HG02678 (cell line): ENCODE data around the gene RAB34.
"Not testable (repeated sequence)": the region's sequence is repeated elsewhere in the genome, so short reads cannot be mapped to it uniquely, and the experiment has no call there.

Experiments
- ATAC-seq: cut with Tn5 transposase; IDR thresholded peaks from one replicate; pipeline ENCODE4 v1.9.1; 2021; ENCODE audit warnings: mild to moderate bottlenecking, moderate library complexity; ENCODE audit not compliant: unreplicated experiment

RAB34 gene

DNA sequence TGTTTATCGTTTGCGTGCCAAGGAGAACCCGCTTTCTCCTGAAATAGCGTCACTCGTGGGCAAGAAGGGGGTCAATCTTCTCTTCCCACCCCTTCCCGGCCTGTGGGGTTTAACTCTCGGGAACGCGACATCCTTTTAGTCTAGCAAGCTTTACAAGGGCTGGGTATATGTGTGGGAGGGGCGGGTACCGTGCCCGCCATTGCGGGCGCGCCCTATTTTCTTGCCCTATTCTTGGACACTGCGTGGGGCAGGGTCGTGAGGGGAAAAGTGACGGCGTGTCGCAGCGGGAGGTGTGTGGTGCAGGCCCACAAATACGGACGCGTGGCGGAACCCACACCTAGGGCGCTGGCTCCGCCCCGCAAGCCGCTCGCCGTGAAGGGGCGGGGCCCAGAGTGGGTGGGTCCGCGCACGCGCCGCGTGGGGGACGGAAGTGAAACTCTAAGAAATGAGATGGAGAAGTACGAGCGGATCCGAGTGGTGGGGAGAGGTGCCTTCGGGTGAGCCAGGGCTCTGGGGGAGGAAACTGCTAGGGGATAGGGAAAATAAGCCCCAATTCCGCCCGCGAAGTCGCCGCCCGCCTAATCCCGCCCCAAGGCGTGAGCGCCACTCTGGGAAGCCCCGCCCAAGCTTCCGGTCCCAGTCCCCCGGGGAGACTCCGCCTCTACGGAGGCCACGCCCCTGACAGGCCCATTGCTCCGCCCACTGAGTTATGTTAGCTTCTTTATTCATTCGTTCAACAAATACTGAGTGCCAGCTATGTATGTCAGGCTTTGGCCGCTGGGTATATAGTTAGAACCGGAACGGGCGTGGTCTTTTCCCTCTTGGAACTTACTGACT, 10.9 kb upstream of the RAB34 start, which contains the start of gene NEK8:
Gene NEK8 (plus strand): TSS at position 425 of the 837 bp plus-strand sequence. CDS start 26 bp downstream, at position 451.
- ATAC-seq: peak; percentile 42

DNA sequence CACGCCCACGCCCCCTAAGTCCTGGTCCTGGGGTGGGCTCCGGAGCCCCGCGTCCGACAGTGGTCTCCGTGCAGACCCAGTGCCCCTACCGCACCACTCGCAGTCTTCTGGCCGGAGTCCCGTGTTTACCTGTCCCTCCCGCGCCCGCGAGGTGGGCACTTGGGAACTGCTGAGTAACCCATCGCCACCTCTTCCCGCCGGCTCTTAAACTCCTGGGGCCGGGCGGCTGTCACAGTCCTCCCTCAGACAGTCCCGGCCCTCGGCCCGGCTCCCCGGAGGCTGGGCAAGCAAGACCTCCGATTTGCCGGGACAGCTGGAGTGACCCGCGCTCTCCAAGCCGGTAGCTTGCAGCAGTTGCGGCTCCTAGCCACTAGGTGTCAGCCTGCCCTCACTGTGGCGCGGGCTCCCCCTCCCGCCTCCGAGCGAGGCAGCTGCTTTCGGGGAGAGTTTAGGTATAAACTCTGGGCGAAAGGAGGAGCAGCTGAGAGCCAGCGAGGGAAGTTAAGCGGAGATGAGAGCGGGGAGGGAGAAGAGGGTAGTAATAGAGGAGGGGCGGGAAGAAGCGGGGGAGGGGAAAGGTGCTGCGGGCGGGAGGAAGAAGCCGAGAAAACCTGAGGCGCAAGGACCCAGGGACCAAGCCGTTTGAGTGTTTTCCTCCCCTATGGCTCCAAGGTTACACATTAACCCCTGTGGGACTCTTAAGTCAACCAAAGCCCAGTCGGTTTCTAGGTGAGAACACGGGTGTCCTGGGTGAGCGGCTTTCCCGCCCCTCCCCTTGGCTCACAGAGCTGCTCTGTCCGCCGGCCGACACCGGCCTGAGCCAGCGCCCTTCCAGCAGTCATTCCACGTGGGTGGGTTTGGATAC, 9.2 kb upstream of the RAB34 start:
- ATAC-seq: peak; percentile 39

DNA sequence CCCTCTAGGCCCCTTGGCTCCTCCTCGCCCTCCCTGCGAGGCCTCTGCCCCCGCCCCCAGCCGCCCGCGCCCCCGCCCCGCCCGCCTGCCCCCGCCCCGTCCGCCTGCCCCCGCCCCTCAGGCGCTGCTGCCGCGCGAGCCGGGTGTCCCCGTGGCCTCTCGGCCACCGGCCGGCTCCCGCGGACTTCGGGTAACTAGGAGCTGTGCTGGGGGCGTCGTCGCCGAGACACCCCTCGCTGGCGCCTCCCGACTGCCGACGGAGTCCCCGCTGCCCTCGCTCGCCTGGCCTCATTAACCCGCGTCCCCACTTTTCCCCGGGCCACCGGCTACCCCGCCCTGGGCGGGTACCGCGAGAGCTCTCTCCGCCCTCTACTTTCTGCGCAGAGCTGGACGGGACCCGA, 8.6 kb upstream of the RAB34 start, which contains the start of gene TLCD1:
Gene TLCD1 (minus strand): TSS at position 8 of the 401 bp plus-strand sequence. CDS start 136 bp downstream, outside the sequence.
- ATAC-seq: no peak

DNA sequence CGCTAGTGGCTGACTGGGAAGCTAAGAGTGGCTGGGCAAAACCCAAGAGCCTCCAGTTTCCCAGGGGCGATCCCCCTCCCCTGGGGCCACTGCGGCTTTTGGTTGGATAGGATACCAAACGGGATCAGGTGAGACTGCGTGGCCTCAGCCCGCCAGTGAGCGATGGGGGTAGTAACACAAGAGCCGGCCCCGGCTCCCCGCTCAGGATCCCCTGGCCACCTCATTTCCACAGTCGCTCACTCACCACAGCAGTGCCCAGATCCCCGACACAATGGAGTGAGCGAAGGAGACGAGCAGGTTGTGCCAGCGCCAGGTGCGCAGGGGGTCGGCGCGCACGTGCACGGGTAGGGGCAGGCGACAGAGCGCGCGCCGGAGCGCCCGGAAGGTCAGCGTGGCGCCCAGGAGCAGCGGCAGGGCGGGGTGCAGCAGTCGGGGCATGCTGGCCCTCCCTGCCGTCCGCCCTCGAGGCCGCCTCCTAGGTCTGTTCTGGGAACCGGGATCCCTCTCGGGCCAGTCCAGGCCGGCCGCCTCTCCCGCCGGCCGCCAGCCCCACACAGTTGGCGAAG, 8.1 kb upstream of the RAB34 start:
- ATAC-seq: no peak

DNA sequence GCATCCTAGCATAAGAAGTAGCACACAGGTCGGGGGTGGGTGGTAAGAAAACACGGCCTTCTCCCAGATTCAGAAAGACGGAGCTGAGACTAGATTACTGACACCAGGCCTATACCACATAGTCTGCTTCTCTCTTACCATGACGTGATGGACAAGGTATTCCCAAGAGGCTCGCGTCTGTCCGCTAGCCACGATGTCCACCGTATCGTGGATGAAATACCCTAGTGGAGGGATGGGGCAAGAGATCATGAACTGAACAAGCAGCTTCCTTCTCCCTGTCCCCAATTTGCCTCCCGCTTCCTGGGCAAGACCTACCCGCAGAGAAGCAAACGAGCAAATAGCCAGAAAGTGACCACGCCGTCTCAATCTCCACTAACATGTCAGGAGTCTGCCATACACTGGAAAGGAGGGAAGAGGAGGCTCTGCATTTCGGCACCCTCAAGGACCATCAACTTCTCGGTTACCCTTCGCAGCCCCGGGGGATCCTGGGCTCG, 7.5 kb upstream of the RAB34 start:
- ATAC-seq: no peak

DNA sequence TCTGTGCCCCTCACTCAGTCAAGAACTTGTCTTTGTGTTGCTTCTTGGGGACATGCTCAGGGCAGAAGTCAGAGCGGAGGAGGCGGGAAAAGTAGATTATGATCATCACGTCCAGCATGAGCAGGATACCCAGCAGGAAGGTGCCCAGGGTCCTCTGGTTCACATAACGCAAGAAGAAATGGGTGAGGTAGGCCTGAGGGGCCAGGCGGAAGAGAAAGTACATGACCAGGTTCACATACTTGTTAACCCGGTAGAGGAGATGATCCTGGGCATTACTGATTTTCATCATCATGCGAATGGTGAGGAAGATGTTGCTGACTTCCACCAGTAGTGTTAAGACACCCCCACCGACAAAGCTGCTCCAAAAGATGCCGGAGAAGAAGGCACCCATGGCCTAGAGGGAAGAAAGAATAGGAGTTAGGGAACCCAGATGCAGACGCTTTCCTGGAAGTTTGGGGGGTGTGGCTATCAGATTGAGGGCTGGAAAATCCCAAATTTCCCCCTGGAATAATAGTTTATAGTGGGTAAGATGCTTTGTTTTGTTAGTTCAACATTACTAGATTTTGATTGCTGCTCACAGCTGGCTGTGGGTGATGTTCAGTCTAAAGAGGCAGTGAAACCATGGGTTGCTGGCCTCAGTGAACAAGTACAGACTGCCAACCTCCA, 7.0 kb upstream of the RAB34 start:
- no peak for ATAC-seq

DNA sequence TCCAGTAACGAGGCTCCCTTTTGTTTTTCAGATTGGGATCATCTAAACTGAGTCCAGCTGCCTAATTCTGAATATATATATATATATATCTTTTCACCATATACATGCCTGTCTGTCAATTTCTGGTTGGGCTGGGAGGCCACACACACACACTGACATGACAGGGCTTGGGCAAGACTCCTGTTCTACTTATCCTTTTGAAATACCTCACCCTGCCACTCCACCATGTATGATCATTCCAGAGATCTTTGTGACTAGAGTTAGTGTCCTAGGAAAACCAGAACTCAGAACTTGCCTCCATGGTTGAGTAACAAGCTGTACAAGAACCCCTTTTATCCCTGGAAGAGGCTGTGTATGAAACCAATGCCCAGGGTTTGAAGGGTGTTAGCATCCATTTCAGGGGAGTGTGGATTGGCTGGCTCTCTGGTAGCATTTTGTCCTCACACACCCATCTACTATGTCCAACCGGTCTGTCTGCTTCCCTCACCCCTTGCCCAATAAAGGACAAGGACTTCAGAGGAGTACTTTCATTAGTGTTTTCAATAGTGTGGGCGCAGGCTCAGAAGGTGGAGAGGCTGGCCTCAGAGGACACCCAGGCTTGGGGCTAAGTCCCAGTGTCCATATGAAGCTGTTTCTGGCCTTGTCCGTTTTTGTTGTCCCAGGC, 6.3 kb upstream of the RAB34 start:
- not testable (repeated sequence) for ATAC-seq

DNA sequence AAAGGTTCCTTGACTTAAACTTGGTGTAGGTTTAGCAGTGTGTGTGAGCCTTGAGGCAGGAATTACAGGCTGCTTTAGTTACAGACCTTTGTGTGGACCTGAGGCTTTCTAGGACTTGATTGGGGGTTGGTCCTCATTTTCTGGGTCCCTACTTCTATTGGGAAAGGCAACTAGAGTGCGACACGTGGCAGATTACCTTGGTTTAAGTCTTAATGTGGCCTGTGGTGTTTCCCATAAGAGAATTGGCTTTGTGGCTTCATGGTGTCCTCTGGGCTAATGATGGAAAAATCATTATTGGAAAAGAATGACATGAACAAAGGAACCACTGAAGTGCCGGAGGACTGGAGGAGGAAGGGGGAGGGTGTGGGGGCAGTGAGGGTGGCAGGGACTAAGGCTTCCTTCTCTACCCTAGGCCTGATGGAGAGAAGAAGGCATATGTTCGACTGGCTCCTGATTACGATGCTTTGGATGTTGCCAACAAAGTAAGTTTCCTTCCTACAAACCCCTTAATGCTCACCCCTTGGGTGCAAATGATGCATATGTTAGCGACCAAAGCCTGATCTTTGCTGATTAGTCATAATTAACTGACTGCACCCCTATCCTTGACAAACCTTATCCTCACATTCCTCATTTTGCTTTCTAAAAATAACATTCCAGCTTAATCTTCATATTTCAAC, 5.6 kb upstream of the RAB34 start:
- ATAC-seq: no peak

DNA sequence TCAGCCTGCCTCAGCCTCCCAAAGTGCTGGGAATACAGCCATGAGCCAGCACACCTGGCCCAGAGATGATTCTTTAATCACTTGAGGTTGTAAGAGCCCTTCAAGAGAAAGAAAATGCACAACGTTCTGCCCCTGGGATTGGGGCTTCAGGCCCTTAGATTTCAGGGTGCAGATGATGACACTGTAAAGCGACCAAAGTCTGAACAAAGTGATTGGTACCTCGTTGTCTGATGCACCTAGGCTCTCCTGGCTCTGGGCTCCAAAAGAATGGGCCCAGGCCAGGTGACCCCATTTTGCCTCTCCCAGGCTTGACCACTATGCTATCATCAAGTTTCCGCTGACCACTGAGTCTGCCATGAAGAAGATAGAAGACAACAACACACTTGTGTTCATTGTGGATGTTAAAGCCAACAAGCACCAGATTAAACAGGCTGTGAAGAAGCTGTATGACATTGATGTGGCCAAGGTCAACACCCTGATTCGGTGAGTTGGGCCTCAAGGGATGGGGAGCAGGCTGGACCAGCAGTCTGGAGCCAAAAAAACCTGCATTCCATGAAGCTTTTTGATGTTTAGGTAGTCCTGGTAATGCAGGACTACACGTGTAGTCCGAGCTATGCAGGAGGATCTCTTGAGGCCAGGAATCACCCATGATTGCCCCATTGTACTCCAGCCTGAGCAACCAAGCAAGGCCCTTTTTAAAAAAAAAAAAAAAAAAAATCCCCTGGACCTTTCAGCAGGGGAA, 4.9 kb upstream of the RAB34 start:
- ATAC-seq: no peak

DNA sequence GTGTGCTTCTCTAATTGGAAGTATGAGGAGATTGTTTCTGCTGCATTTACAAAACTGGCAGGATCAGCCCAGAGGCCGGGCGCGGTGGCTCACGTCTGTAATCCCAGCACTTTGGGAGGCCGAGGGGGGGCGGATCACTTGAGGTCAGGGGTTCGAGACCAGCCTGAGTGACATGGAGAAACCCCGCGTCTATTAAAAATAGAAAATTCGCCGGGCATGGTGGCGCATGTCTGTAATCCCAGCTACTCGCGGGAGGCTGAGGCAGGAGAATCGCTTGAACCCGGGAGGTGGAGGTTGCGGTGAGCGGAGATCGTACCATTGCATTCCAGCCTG, 3.3 kb upstream of the RAB34 start:
- ATAC-seq: not testable (repeated sequence)

DNA sequence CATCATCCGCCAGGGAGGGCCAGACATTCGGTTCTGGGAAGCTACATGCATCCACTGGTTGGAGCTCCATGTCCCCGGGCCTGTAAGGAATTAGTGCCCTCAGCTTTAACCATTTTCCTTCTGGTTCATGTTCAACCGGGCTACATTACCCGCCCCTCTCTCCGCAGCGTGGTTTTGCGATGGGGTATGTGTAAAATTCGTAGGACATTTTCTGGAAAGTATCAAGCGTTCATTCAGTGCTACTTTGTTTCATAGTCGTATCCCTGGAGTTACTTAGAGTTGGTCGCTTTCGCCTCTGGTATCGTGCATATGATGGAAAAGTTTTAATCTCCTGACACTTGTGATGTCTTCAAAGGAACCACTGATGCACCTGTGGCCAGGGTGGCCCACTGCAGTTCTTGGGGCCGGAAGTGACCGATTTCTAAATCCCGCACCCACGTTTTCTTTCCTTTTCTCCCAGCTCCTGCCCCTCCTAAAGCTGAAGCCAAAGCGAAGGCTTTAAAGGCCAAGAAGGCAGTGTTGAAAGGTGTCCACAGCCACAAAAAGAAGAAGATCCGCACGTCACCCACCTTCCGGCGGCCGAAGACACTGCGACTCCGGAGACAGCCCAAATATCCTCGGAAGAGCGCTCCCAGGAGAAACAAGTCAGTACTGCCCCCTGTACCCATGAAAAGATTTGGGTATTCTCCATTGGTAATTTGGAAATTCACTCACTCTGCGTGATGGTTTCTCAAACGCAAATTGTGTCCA, 2.8 kb upstream of the RAB34 start:
- ATAC-seq: no peak

DNA sequence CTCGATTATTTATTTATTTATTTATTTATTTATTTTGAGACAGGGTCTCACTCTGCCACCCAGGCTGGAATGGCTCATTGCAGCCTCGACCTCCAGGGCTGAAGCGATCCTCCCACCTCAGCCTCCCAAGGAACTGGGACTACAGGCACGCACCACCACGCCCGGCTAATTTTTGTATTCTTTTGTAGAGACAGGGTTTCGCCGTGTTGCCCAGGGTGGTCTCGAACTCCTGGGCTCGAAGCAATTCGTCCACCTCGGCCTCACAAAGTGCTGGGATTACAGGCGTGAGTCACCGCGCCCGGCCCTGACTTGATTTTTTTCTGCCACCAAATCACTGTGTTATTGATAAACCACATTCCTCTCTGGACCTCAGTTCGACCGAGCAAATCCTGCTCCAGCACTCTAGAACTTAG, 1.4 kb upstream of the RAB34 start:
- ATAC-seq: no peak

DNA sequence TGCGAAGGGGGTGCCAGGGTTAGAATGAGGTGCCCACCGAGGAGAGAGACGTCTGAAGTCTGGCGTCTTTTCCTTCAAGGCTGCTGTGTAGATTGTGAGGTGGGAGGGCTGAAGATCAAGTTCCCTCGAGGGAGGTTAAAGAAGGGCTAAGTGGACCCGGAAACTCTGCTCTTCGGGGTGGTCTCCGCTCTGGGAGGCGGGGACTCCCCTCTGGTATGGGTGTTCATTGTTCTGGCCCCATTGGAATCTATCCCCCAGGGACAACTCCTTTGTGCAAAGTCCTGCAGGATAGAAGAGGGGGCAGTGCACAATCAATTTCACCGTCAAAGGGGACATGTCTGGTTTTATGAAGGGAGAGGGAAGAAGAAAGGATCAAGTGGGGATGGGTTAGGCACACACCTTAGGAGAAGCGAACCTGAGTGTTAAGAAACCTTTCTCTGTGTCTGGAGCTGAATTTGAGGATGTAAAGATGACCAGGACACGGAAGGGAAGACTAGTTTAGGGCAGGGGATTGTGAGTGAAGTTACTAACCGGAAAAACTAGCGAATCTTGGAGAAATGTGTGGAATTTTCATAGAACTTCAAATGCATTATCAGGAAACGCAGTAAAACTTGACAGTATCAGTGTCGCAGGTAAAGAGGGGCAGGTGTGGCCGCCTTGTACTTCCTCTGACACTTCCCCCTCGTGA, 809 bp upstream of the RAB34 start:
- ATAC-seq: no peak

DNA sequence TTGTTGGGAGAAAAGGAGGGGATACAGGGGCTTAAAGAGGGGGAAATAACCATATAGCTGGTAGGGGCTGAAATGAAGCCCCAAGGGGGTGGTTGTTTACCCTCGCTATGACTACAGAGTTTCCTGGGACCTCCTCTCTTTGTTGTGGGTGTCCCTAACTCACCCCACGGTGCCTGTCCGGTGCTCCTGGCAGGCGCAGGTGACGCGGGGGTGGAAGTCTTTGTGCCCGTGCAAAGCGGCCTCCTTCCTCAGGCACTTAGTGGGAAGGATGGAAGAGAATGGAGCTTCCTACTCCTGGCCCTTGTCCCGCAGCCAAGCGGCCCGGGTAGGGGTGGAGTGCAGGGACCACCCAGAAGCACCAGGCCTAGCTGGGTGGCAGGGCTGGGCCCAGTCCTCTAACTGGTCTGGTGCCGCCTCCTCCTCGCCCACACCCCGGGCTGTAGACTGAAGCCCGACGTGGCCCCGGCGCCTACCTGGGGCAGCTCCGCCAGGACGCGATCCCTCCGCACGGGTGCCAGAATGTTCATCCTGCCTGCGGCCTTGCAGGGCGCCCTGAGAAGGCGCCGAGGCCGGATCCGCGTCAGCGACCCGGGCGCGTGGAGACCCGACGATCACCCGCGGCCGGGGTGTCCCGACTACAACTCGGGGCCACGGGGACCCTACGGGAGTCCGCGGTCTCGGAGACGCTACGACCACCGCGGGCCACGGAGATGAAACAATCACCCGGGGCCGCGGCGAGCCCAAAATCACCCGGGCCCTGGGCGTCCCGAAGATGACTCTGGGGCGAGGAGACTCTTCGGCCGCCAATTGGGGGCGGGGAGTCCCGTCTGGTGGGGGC, 709 bp downstream of the RAB34 start:
- ATAC-seq: no peak

DNA sequence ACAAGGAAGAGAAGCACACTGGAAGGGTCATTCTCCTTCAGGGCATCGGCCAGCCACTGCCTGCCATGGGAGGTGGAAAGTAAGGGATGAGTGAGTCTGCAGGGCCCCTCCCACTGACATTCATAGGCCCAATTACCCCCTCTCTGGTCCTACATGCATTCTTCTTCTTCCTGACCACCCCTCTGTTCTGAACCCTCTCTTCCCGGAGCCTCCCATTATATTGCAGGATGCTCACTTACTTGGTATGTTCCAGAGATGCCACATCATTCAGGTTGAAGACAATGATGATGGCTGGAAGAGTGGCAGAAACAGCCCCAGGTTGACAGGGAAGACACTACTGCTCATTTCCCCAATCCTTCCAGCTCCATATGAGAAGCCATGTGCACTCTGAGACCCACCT, 2.5 kb downstream of the RAB34 start:
- ATAC-seq: no peak

DNA sequence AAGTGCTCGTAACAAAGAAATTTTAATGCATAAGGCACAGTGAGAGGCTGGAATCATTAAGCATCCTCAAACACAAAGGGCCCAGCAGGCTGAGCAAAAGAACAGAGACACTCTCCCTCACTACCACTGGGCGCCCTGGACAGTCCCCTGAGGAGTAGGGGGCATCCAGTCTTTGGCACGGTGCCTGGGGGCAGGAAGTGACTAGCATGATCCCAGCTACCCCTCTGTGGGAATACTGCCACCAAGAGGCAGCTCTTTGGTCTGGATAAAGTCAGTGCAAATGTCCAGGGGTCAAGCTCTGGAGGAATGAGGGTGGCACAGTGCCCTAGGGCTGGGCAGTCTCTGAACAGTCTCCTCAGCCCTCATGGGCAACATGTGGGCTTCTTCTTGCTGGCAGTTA, 3.4 kb downstream of the RAB34 start:
- ATAC-seq: no peak
